Transverse colon (tissue), 4 donors: ENCODE results near the gene ZBTB46.

Source experiments
- CTCF ChIP-seq, 5 experiments: fragments of 200-600 bp in 3 of 5; fragments of 450-650 bp in 2 of 5; sonication (generic) in 3 of 5; IDR thresholded peaks; 1 replicate in 2 of 5; 2 replicates in 3 of 5; pipeline ENCODE4 v1.5.1; 2016 to 2017; ENCODE audit warnings: antibody characterized with exemption in 5 of 5, inconsistent platforms in 3 of 5, mild to moderate bottlenecking in 2 of 5, moderate library complexity in 1 of 5
- POLR2A ChIP-seq: fragments of 450-650 bp; IDR thresholded peaks from one replicate; pipeline ENCODE4 v1.6.1; 2016; ENCODE audit warnings: antibody characterized with exemption, mild to moderate bottlenecking, moderate library complexity
- POLR2AphosphoS5 ChIP-seq, 3 donors: sonication (generic); formaldehyde crosslinking; IDR thresholded peaks; one replicate each; pipeline ENCODE4 v1.6.1; 2016; ENCODE audit warnings: antibody characterized with exemption in 3 of 3

GRCh38 chr20:63732118-63733095, 98.7 kb downstream of the ZBTB46 start:
- TF ChIP-seq POLR2A: no peak
- TF ChIP-seq CTCF (IDR thresholded peaks at IDR 0.05): no peak
- TF ChIP-seq POLR2AphosphoS5 (IDR thresholded peaks at IDR 0.05): no peak
